ENCODE results near the gene SLBP.
A peak's percentile ranks its signal among the peaks of the same experiment; 100 is the strongest.

Gene SLBP

GRCh38 chr4:1726146-1726934 lies 14.2 kb upstream of the SLBP start:
- peak; percentile 82 for DNase-seq (ENCODE audit: low read depth)

- DNase-seq (ENCODE audit: low read depth) = no peak
Measured at GRCh38 chr4:1725521-1725920, 13.4 kb upstream of the SLBP start.

DNA sequence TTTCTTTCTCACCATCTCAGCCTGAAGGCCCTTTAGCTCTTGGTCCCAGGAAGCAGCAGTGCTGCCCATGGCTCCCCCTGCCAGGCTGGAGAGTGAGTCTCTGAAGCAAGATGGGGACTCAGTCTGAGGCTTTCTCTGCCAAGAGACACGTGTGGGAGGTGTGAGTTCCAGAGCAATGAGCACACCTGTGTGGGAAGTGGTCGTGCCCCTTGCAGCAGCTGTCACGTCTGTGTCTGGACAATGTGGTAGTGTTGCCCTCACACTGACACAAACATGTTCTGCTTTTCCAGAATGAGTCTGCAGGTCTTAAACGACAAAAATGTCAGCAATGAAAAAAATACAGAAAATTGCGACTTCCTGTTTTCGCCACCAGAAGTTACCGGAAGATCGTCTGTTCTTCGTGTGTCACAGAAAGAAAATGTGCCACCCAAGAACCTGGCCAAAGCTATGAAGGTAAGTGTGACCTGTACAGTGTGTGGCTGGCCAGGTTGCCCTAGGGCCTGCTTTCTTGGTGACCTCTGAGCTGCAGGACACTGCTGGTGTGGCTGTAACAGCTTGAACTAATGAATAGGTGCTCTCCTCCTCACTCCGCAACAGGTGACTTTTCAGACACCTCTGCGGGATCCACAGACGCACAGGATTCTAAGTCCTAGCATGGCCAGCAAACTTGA lies 11.1 kb upstream of the SLBP start:
- peak; percentile 31 for DNase-seq (ENCODE audit: low read depth)

DNA sequence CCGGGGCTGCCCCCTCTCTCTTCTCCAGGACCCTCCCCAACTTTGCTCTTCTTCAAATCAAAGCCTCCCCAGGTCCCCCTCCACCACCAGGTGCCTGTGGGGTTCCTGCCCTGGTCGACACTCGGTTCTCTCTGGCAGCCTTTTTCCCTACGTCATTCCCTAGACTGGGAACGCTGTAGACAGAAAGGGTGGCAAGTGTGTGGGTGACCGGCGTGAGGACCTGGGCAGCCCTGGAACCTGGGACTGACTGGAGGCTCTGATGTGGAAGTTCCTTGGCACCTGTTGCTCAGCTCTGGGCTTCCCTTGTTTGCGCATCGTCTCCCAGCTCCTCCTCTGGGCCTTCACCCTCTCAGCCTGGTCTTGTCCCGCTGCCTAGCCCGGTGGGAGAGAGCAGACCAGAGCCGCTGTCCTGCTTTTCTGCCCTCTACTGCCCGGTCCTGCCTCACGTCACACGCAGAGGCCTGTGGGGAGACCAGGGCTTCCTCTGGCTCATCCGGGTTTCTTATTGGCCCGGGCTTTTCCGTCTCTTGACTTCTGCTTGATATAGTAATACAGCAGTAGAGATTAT lies 10.5 kb upstream of the SLBP start:
- no peak for DNase-seq (ENCODE audit: low read depth)

DNA sequence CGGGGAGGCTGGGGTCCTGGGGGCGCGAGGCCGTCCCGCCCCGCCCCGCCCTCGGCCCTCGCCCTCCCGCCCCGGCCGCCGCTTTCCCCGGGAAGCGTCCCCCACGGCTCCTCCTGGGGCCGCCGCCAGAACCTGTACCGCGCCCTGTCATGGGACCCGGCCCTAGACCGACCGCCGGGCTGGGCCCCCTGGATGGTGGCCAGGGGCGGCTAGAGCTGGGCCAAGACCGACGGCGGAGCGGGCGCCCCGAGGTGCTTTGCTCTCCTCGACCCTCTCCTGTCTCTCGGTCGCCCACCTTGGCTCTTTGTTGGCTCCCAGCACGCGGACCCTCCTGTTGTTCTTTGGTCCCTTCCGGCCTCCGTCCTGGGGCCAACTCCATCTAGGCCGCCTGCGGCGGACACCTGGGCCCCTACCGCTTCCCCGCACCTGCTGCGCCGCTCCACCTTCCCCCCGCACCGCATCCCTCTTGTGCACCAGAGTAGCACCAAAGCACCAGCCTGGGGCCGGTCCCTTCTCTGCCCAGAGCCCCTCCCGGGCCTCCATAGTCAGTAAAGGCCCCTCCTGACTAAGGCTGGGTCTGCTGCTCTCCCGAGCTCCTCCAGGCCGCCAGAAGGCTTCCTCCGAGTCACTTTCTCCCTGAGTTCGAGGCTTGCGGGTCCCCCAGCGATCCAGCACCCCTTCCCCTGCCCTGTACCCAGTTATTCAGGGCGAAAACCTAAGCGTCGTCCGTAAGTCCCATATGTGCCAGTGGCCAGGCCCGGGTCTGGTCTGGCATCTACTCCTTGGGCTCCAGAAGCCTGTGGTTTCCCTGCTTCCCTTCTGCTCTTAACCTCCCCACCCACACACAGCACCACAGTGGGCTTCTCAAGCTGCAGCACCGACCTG lies 9.8 kb upstream of the SLBP start:
- no peak for DNase-seq (ENCODE audit: low read depth)

DNA sequence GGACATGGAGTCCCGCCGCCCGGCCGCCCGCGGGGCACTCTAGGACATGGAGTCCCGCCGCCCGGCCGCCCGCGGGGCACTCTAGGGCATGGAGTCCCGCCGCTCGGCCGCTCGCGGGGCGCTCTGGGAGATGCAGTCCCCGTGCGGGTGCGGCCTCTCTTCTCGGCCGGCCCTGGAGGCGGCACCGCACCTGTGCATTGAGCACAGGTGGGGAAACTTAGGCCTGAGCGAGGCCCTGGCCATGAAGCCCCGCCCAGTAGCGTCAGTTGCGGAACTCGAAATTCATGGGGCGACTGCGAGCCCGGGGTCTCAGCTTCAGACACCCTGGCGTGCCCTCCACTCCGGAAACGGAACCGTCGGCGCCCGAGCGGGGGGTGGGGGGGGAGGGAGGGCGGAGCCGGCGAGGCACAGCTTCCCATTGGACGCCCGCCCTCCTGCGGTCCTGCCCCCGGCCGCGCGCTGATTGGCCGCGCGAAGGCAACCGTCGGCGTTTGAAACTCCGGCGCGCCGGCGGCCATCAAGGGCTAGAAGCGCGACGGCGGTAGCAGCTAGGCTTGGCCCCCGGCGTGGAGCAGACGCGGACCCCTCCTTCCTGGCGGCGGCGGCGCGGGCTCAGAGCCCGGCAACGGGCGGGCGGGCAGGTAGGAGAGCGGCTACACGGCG lies 9.0 kb upstream of the SLBP start, which contains the start of the genes TACC3 and TMEM129:
Gene TACC3, plus strand, starts transcription at position 519 of the 663 bp plus-strand sequence. CDS start 1,901 bp downstream, outside the sequence.
Gene TMEM129, minus strand, starts transcription at position 321 of the 663 bp plus-strand sequence. CDS start 486 bp downstream, outside the sequence.
- DNase-seq (ENCODE audit: low read depth) = peak; percentile 90

- no peak for DNase-seq (ENCODE audit: low read depth)
Measured at GRCh38 chr4:1720163-1720983, 8.3 kb upstream of the SLBP start.

GRCh38 chr4:1718095-1718850 lies 6.2 kb upstream of the SLBP start:
- no peak for DNase-seq (ENCODE audit: low read depth)

DNA sequence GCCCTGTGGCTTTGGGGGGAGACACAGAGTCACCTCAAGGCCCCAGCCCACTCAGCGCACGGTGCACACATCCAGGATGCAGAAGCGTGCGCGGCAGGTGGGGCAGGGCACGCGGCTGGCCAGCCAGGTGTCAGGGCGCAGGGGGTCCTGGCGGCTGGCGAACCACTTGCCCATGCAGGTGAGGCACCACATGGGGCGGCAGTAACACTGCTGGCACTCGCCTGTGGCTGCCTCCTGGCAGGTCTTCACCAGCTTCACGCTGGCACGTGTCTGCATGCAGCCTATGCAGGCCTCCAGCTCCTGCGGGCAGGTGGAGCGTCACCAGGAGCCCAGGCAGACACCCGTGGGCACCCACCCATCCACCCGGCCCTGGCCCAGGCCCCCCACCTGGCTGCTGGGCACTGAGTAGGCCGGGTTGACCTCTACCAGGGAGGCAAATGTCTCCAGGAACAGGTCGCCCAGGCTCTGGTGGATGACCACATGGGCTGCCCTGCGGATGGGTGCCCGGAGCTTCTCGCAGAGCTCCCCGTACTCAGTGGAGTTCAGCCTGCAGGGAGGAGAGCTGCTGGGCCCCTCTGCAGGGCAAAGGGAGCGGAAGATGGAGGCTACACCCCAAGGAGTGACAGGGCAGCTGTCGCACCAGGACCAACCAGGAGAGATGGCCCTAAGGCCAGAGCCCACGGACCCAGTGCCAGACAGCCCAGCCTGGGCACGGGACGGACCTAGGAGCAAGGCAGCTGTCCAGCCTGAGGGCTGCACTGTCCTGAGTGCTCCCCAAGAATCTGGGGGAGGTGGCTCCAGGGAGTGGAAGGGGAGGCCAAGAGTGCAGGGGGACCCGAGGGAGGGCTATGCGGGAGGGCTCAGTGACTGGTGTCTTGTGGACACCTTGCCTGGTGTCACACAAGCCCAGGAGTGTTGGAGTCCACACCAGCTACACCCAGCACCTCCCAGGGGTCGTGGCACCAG lies 5.3 kb upstream of the SLBP start:
- no peak for DNase-seq (ENCODE audit: low read depth)

DNA sequence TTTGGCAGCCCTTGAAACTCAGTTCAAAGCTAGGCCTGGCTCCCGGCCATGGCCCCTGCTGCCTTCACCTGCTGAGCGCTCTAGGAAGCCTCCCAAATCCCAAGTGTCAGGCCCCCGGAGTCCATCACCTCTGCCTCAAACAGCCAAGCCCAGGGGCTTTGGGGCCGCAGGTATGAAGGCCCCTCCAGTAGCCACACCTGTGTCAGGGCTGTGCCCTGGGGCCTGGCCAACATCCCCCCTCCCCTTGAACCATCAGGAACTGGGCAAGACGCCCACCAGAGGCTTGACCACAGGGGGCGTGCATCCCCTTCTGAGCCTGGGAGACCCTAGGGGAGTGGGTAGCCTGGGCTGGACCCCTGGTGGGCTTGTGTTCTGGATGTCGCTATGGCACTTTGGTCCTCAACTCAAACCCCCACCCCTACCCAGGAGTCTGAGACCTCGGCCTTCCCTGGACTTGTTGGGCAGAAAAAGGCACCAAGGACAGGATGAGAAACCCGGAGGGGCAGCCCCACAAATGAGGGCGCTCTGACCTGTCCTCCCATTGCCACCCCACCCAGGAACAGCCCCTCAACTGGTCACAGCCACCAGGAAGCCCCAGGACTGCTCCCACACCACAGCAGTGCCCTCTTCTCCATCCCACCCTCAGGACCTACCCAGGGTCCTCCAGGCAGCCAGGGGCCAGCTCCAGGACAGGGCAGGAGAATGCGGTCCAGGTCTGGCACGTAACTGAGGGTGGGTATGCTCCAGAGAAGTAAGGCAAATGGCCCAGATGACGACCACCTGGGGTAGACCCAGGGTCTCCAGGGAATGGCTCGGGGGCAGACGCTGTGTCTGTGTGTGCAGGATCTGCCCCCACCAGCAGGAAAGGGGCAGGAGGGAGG lies 4.2 kb upstream of the SLBP start:
- no peak for DNase-seq (ENCODE audit: low read depth)

- no peak for DNase-seq (ENCODE audit: low read depth)
Measured at GRCh38 chr4:1715002-1715758, 3.1 kb upstream of the SLBP start.

- no peak for DNase-seq (ENCODE audit: low read depth)
Measured at GRCh38 chr4:1714303-1715001, 2.3 kb upstream of the SLBP start.

DNA sequence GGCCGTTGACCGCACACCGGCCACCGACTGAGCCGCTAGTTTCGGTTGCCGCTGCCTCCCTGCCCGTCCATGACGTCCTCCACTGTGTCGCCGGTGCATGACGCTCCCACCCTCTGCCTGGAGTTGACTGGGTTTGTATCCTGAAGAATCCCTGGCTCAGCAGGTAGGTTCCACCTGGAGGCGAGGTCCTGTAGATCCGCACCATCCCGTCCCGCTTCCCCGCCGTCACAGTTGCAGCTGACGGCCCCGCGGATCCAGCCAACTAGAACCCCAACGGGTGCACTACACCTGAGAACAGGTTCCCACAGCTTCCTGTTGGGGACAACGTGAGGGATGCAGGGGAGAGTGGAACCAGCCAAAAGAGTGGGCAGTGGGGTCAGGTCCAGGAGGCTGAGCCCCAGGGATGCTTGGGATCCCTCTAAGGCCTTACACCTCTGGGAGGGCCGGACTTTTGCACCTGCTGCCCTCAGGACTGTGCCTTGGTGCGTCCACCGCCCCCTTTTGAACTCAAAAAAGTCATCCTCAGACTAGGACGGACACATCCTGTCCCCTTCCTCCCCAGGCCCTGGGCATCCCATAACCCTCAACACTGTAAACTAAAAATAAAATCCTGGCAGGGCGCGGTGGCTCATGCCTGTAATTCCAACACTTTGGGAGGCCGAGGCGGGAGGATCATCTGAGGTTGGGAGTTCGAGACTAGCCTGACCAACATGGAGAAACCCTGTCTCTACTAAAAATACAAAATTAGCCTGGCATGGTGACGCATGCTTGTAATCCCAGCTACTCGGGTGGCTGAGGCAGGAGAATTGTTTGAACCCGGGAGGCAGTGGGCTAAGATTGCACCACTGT lies 1.1 kb upstream of the SLBP start:
- DNase-seq (ENCODE audit: low read depth) = no peak

- no peak for DNase-seq (ENCODE audit: low read depth)
Measured at GRCh38 chr4:1711571-1712215, 426 bp downstream of the SLBP start.

Data from stimulated activated CD4-positive, alpha-beta T cell treated with anti-CD3 and anti-CD28 coated beads, Interleukin-2, amount 100 ng/mL, for 4 hours (primary cell).